CD4-positive, alpha-beta T cell (primary cell): Measurements from ENCODE around the gene DDX19B. TPM values are rescaled to one million over a fixed set of nuclear protein-coding genes. Genes with fewer than 3 reads are reported as not detected.
A peak's percentile ranks its signal among the peaks of the same experiment; 100 is the strongest.

Source experiments
- ATAC-seq: fragments of 200-7000 bp; cut with Tn5 transposase; one replicate; pipeline ENCODE4 v1.10.0; 2022; ENCODE audit warnings: mild to moderate bottlenecking; ENCODE audit not compliant: poor library complexity
- CTCF ChIA-PET: fragments of 350-600 bp; sonication (Branson Sonifier 250); formaldehyde crosslinking; loops from one replicate; lab custom pipeline; 2021; ENCODE audit warnings: antibody characterized with exemption, inconsistent platforms; lab: Charles Lee
- POLR2A ChIA-PET: fragments of 350-600 bp; sonication (Branson Sonifier 250); formaldehyde crosslinking; loops from one replicate; lab custom pipeline; 2021; ENCODE audit warnings: antibody characterized with exemption, inconsistent platforms; lab: Charles Lee
- DNase-seq, 14 experiments: peaks; one replicate each; pipeline ENCODE4 v3.0.0-alpha.2; 2013 to 2020; ENCODE audit warnings: mixed read lengths in 2 of 14
- H3K27ac ChIP-seq, 2 donors: one replicate each; pipeline versions ENCODE4 v1.5.1 to v1.7.0; 2013; ENCODE audit warnings: low read length in 2 of 2, low read depth in 1 of 2, mild to moderate bottlenecking in 1 of 2
- H3K27me3 ChIP-seq, 2 experiments: 1 replicate in 1 of 2; 2 replicates in 1 of 2; pipeline versions ENCODE4 v1.6.1 to v1.7.0; 2013; ENCODE audit warnings: low read length in 2 of 2, control low read depth in 1 of 2, mild to moderate bottlenecking in 1 of 2, moderate library complexity in 1 of 2; ENCODE audit not compliant: insufficient read depth in 2 of 2, control insufficient read depth in 1 of 2
- H3K36me3 ChIP-seq: one replicate; pipeline ENCODE4 v1.6.1; 2013; ENCODE audit warnings: low read length, control low read depth; ENCODE audit not compliant: insufficient read depth
- H3K4me1 ChIP-seq: one replicate; pipeline ENCODE4 v1.6.1; 2013; ENCODE audit warnings: low read length, control low read depth; ENCODE audit not compliant: insufficient read depth
- H3K4me3 ChIP-seq: one replicate; pipeline ENCODE4 v1.5.1; 2013; ENCODE audit warnings: mild to moderate bottlenecking, low read length, moderate library complexity
- H3K9me3 ChIP-seq, 2 experiments: 1 replicate in 1 of 2; 2 replicates in 1 of 2; pipeline versions ENCODE4 v1.6.1 to v1.7.0; 2013; ENCODE audit warnings: low read length in 2 of 2, mild to moderate bottlenecking in 2 of 2, control low read depth in 1 of 2, moderate library complexity in 1 of 2; ENCODE audit not compliant: control insufficient read depth in 1 of 2, insufficient read depth in 1 of 2
- H3K27ac Mint-ChIP-seq: one replicate; pipeline ENCODE4 v1.8.0; 2020; ENCODE audit warnings: mixed read lengths
- H3K27me3 Mint-ChIP-seq: one replicate; pipeline ENCODE4 v1.8.0; 2021; ENCODE audit warnings: mixed read lengths
- H3K36me3 Mint-ChIP-seq: one replicate; pipeline ENCODE4 v1.8.0; 2021; ENCODE audit warnings: low read depth, mixed read lengths
- H3K4me1 Mint-ChIP-seq: one replicate; pipeline ENCODE4 v1.8.0; 2021; ENCODE audit warnings: low read depth, mixed read lengths
- H3K4me3 Mint-ChIP-seq: one replicate; pipeline ENCODE4 v1.8.0; 2020; ENCODE audit warnings: mild to moderate bottlenecking, mixed read lengths
- H3K9me3 Mint-ChIP-seq: one replicate; pipeline ENCODE4 v1.8.0; 2020; ENCODE audit warnings: mixed read lengths
- CTCF ChIP-seq: fragments of 200-600 bp; IDR thresholded peaks from one replicate; pipeline ENCODE4 v1.8.0; 2022; ENCODE audit warnings: antibody characterized with exemption, mild to moderate bottlenecking
- intact Hi-C, 2 experiments: fragments of 100-400 bp; cut with DNase I in 1 of 2; cut with micrococcal nuclease in 1 of 2; formaldehyde crosslinking; loops; one replicate each; pipeline versions ENCODE4 v1.15.1 to v1.9.0; 2023 to 2025; cut with DNase I, micrococcal nuclease
- total RNA-seq, 174 experiments: library from RNA in 2 of 174; stranded (reverse) in 2 of 174; gene quantifications; one replicate each; pipeline ENCODE4 v1.2.3 and lab custom pipeline; 2021 to 2026

Gene DDX19B
- total RNA-seq, 2 experiments from 2014 or later: 23.0 TPM

- peaks cover 5% of the 10 kb centered on the region for H3K4me1 Mint-ChIP-seq
- ChIA-PET CTCF (no interaction called here), POLR2A (interaction anchor here (0.8 kb wide), 1 partner anchor 24 kb away, joined by 3 read pairs; the partner anchor contains the start of gene DDX19A)
- TF ChIP-seq CTCF: no peak
- no peak overlapping the region for H3K4me3 Mint-ChIP-seq
- Histone ChIP-seq H3K4me1 (peaks cover 8% of the 10 kb centered on the region), H3K27me3 (no peaks in the 10 kb centered on the region), H3K4me3 (no peak overlapping the region), H3K27ac (no peak overlapping the region), H3K9me3 (no peaks in the 10 kb centered on the region), H3K36me3 (peaks cover 58% of the 10 kb centered on the region)
- DNase-seq (no peak), ATAC-seq (no peak)
- intact Hi-C loops: loop anchor here (2.0 to 5.0 kb wide), 2 partner anchors 96 to 282 kb away; no protein-coding TSS in a partner anchor
- no peak overlapping the region for H3K27ac Mint-ChIP-seq
- peaks cover 78% of the 10 kb centered on the region for H3K36me3 Mint-ChIP-seq
- H3K9me3 Mint-ChIP-seq: no peaks in the 10 kb centered on the region
- no peaks in the 10 kb centered on the region for H3K27me3 Mint-ChIP-seq
Observed at GRCh38 chr16:70370924-70371323, 71.9 kb downstream of the DDX19B start.

- intact Hi-C loops: loop anchor here in 1 of 2 experiments (5.0 kb wide), 1 partner anchor 94 kb away; no protein-coding TSS in a partner anchor
- Histone ChIP-seq H3K4me3 (no peak overlapping the region), H3K4me1 (peaks cover 8% of the 10 kb centered on the region), H3K27me3 (no peaks in the 10 kb centered on the region), H3K27ac (no peak overlapping the region), H3K9me3 (no peaks in the 10 kb centered on the region), H3K36me3 (peaks cover 56% of the 10 kb centered on the region)
- H3K27ac Mint-ChIP-seq: no peak overlapping the region
- ATAC-seq (no peak), DNase-seq (no peak)
- no peak overlapping the region for H3K4me3 Mint-ChIP-seq
- H3K27me3 Mint-ChIP-seq: no peaks in the 10 kb centered on the region
- H3K9me3 Mint-ChIP-seq: no peaks in the 10 kb centered on the region
- H3K4me1 Mint-ChIP-seq: peaks cover 11% of the 10 kb centered on the region
- CTCF ChIA-PET: no interaction called here
- POLR2A ChIA-PET: interaction anchor here (0.7 to 1.2 kb wide), 4 partner anchors 8 to 74 kb away, joined by 3 read pairs; partner anchors contain the start of genes DDX19A, DDX19B and ST3GAL2
- no peak for TF ChIP-seq CTCF
- peaks cover 73% of the 10 kb centered on the region for H3K36me3 Mint-ChIP-seq
Observed at GRCh38 chr16:70372921-70373728, 74.1 kb downstream of the DDX19B start.

GRCh38 chr16:70374213-70374612 lies 75.2 kb downstream of the DDX19B start:
- Histone ChIP-seq H3K4me1 (peaks cover 13% of the 10 kb centered on the region), H3K36me3 (peaks cover 48% of the 10 kb centered on the region), H3K9me3 (no peaks in the 10 kb centered on the region), H3K27ac (peak overlapping the region in 1 of 2 donors; percentile 13), H3K27me3 (no peaks in the 10 kb centered on the region), H3K4me3 (no peak overlapping the region)
- intact Hi-C loops: loop anchor here in 1 of 2 experiments (5.0 kb wide), 1 partner anchor 93 kb away; no protein-coding TSS in a partner anchor
- Mint-ChIP-seq H3K4me1 (peaks cover 13% of the 10 kb centered on the region), H3K36me3 (peaks cover 69% of the 10 kb centered on the region), H3K9me3 (no peaks in the 10 kb centered on the region), H3K4me3 (no peak overlapping the region), H3K27me3 (no peaks in the 10 kb centered on the region), H3K27ac (no peak overlapping the region)
- POLR2A ChIA-PET: no interaction called here
- no peak for TF ChIP-seq CTCF
- CTCF ChIA-PET: no interaction called here
- ATAC-seq (no peak), DNase-seq (no peak)
